Liver (tissue), 9 donors: ENCODE data around the gene KIRREL3. TPM values are rescaled to one million over a fixed set of nuclear protein-coding genes. Genes with fewer than 3 reads are reported as not detected.

ENCODE experiments used
- DNase-seq: peaks from one replicate; pipeline ENCODE4 v3.0.0-alpha.2; 2017; ENCODE audit warnings: low spot score
- H3K27ac ChIP-seq, 2 donors: one replicate each; pipeline ENCODE4 v1.7.0; 2013; ENCODE audit warnings: inconsistent platforms in 2 of 2, low read length in 2 of 2, control low read depth in 1 of 2, low read depth in 1 of 2, mild to moderate bottlenecking in 1 of 2
- H3K27me3 ChIP-seq, 4 donors: one replicate each; pipeline versions ENCODE4 v1.6.1 to v1.7.0; 2013; ENCODE audit warnings: low read length in 3 of 4, inconsistent platforms in 1 of 4, mild to moderate bottlenecking in 1 of 4, moderate library complexity in 1 of 4; ENCODE audit not compliant: control insufficient read depth in 4 of 4, insufficient read depth in 4 of 4
- H3K36me3 ChIP-seq, 4 donors: one replicate each; pipeline versions ENCODE4 v1.6.1 to v1.7.0; 2013; ENCODE audit warnings: low read length in 3 of 4, mild to moderate bottlenecking in 3 of 4, low read depth in 1 of 4, moderate library complexity in 1 of 4; ENCODE audit not compliant: control insufficient read depth in 4 of 4, insufficient read depth in 3 of 4
- H3K4me1 ChIP-seq, 4 donors: one replicate each; pipeline versions ENCODE4 v1.6.1 to v1.7.0; 2013; ENCODE audit warnings: low read length in 3 of 4, mild to moderate bottlenecking in 3 of 4, moderate library complexity in 1 of 4; ENCODE audit not compliant: control insufficient read depth in 4 of 4, insufficient read depth in 4 of 4
- H3K4me3 ChIP-seq, 3 donors: one replicate each; pipeline versions ENCODE4 v1.6.1 to v1.7.0; 2013; ENCODE audit warnings: low read length in 3 of 3, control low read depth in 1 of 3, low read depth in 1 of 3, mild to moderate bottlenecking in 1 of 3
- H3K9ac ChIP-seq, 2 donors: one replicate each; pipeline ENCODE4 v1.7.0; 2013; ENCODE audit warnings: low read length in 2 of 2, mild to moderate bottlenecking in 2 of 2, moderate library complexity in 2 of 2, control low read depth in 1 of 2, low read depth in 1 of 2
- H3K9me3 ChIP-seq, 4 donors: one replicate each; pipeline versions ENCODE4 v1.6.1 to v1.7.0; 2013; ENCODE audit warnings: low read length in 3 of 4; ENCODE audit not compliant: control insufficient read depth in 4 of 4
- FOXA1 ChIP-seq: IDR thresholded peaks from 2 replicates; pipeline ENCODE4 v1.6.1; 2016; ENCODE audit warnings: antibody characterized with exemption
- FOXA2 ChIP-seq: IDR thresholded peaks from 2 replicates; pipeline ENCODE4 v1.6.1; 2016; ENCODE audit warnings: antibody characterized with exemption
- GABPA ChIP-seq, 2 donors: IDR thresholded peaks in 1 of 2; conservative IDR thresholded peaks in 1 of 2; 2 replicates each; pipeline ENCODE4 v1.6.1; 2016; ENCODE audit warnings: antibody characterized with exemption in 2 of 2, mild to moderate bottlenecking in 1 of 2, moderate library complexity in 1 of 2
- HNF4G ChIP-seq: IDR thresholded peaks from 2 replicates; pipeline ENCODE4 v1.6.1; 2016; ENCODE audit warnings: antibody characterized with exemption
- JUND ChIP-seq, 2 donors: IDR thresholded peaks; 2 replicates each; pipeline ENCODE4 v1.6.1; 2016; ENCODE audit warnings: antibody characterized with exemption in 2 of 2
- NR2F2 ChIP-seq: IDR thresholded peaks from 2 replicates; pipeline ENCODE4 v1.6.1; 2016; ENCODE audit warnings: antibody characterized with exemption
- RAD21 ChIP-seq, 2 donors: IDR thresholded peaks; 2 replicates each; pipeline ENCODE4 v1.6.1; 2016; ENCODE audit warnings: antibody characterized with exemption in 2 of 2, mild to moderate bottlenecking in 2 of 2
- SP1 ChIP-seq: IDR thresholded peaks from 2 replicates; pipeline ENCODE4 v1.6.1; 2018; ENCODE audit warnings: antibody characterized with exemption, mild to moderate bottlenecking
- YY1 ChIP-seq: IDR thresholded peaks from 2 replicates; pipeline ENCODE4 v1.6.1; 2016; ENCODE audit warnings: antibody characterized with exemption, mild to moderate bottlenecking
- WGBS: extraction: QIAGEN DNeasy Blood & Tissue Kit; methylation state at CpG from one replicate; pipeline ENCODE4 v1.1.7; 2013; 5-methylcytosine and 5-hydroxymethylcytosine counted together
- polyA plus RNA-seq, 2 donors: library from polyadenylated mRNA; stranded (reverse) in 1 of 2; unstranded in 1 of 2; fragments of 200-250 nt in 1 of 2; fragments of >200 nt in 1 of 2; fragmentation: Nextera tagmentation in 1 of 2; extraction: Ambion mirVana in 1 of 2; gene quantifications; one replicate each; pipeline versions ENCODE4 v1.2.1 to v1.2.3, GENCODE V29; 2013 to 2015
- total RNA-seq, 2 donors: library from RNA; depleted of rRNA; stranded (reverse); fragments of >200 nt; gene quantifications; one replicate each; pipeline ENCODE4 v1.2.3, GENCODE V29; 2014
- TF ChIP-seq, protein P1 (sequence below): IDR thresholded peaks from 2 replicates; pipeline ENCODE4 v1.6.1; 2016; ENCODE audit warnings: antibody characterized with exemption
- TF ChIP-seq, protein P2 (sequence below): fragments of 150-350 bp; IDR thresholded peaks from 2 replicates; pipeline ENCODE4 v1.5.1; 2017; ENCODE audit warnings: improper control_type of control experiment, low read depth, low read length; ENCODE audit not compliant: missing input control
- TF ChIP-seq, protein P3 (sequence below): IDR thresholded peaks from 2 replicates; pipeline ENCODE4 v1.6.1; 2016; ENCODE audit warnings: antibody characterized with exemption
- TF ChIP-seq, protein P4 (sequence below): IDR thresholded peaks from 2 replicates; pipeline ENCODE4 v1.6.1; 2016; ENCODE audit warnings: antibody characterized with exemption, mild to moderate bottlenecking
- donor health status: healthy.
- donor health status: healthy.
- donor health status: healthy.
- donor health status: healthy.
- donor health status: healthy.

Gene KIRREL3
- total and polyA plus RNA-seq, 4 donors: 0.03 to 0.29 (median 0.08) TPM; not detected in 1

DNA sequence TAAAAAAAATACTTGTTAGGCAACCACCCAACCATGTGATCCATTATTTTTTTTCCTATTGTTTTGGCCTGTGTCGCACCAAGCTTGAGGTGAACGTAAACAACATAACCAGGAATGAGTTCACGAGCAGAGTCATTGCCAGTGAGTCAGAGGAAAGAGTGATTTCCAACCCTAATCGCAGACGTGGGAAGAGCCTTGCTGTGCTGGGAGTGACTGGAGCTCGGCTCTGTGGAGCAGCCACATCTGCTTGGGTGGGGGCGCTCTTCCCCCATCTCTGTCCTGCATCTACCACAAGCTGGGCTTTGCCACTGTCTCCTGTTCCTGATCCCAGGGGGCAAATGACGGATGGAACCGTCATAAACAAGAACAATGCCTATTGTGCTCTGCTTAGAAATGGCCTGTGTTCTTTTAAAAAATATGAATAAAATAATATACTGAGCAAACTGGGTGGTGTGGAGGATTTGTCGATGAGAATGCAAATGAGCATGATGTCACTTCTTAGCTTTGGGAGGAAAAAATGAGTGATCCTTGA lies 210.0 kb downstream of the KIRREL3 start:
- Histone ChIP-seq H3K9ac (no peak overlapping the region), H3K4me3 (no peak overlapping the region), H3K9me3 (no peaks in the 10 kb centered on the region), H3K36me3 (no peaks in the 10 kb centered on the region), H3K27ac (no peak overlapping the region), H3K4me1 (no peaks in the 10 kb centered on the region), H3K27me3 (no peaks in the 10 kb centered on the region)
- no peak for DNase-seq
- TF ChIP-seq, protein P1, sequence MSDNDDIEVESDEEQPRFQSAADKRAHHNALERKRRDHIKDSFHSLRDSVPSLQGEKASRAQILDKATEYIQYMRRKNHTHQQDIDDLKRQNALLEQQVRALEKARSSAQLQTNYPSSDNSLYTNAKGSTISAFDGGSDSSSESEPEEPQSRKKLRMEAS: no peak
- TF ChIP-seq FOXA2 (no peak), SP1 (no peak)
- WGBS: 59% methylated on average over 10 of the region's 10 CpGs

DNA sequence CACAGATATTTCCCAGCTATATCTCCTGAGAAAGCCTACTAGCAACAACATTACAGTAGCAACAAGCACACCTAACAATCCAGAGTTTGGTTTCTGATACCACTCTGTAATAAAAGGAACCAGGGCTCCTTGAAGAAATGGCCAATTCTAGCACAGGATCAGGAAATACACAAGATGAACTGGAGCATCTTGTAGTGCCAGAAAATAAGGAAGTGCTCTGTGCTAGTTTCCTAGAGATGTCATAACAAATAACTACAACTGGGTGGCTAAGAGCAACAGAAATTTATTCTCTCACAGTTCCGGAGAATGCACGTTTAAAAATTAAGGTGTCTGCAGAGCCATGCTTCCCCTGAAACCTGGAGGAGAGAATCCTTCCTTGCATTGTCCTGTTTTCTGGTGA lies 217.8 kb downstream of the KIRREL3 start:
- Histone ChIP-seq H3K4me1 (no peaks in the 10 kb centered on the region), H3K36me3 (no peaks in the 10 kb centered on the region), H3K4me3 (no peak overlapping the region), H3K27me3 (no peaks in the 10 kb centered on the region), H3K27ac (no peak overlapping the region), H3K9ac (no peak overlapping the region), H3K9me3 (no peaks in the 10 kb centered on the region)
- no peak for TF ChIP-seq FOXA2
- no peak for DNase-seq
- WGBS: 77% methylated on average over 2 of the region's 2 CpGs

DNA sequence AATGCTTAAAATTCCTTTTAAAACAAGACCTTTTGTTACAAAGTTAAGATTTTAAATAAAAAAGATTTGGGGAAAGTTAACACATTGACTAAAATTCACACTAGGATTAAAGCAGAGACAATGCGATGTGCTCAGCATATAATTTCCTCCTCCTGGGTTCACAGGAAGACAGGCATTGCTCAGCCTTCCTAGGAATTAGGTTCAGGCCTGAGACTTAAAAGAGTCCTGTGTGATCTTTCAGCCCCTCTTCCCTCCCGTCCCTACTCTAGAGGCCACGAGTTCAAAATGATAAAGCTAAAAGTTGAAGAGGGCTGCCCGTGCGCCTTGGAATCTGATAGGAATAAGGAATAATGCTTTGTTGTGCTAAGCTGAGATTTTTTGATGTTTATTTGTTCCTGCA lies 218.6 kb downstream of the KIRREL3 start:
- no peak overlapping the region for H3K9ac ChIP-seq
- no peak overlapping the region for H3K27ac ChIP-seq
- H3K4me3 ChIP-seq: no peak overlapping the region
- H3K9me3 ChIP-seq: no peaks in the 10 kb centered on the region
- TF ChIP-seq, protein P2, sequence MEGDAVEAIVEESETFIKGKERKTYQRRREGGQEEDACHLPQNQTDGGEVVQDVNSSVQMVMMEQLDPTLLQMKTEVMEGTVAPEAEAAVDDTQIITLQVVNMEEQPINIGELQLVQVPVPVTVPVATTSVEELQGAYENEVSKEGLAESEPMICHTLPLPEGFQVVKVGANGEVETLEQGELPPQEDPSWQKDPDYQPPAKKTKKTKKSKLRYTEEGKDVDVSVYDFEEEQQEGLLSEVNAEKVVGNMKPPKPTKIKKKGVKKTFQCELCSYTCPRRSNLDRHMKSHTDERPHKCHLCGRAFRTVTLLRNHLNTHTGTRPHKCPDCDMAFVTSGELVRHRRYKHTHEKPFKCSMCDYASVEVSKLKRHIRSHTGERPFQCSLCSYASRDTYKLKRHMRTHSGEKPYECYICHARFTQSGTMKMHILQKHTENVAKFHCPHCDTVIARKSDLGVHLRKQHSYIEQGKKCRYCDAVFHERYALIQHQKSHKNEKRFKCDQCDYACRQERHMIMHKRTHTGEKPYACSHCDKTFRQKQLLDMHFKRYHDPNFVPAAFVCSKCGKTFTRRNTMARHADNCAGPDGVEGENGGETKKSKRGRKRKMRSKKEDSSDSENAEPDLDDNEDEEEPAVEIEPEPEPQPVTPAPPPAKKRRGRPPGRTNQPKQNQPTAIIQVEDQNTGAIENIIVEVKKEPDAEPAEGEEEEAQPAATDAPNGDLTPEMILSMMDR: no peak
- TF ChIP-seq FOXA2: no peak
- no peak for TF ChIP-seq GABPA (IDR thresholded peaks at IDR 0.05 in 1 of 2, conservative IDR thresholded peaks at IDR 0.05 in 1 of 2)
- TF ChIP-seq, protein P3, sequence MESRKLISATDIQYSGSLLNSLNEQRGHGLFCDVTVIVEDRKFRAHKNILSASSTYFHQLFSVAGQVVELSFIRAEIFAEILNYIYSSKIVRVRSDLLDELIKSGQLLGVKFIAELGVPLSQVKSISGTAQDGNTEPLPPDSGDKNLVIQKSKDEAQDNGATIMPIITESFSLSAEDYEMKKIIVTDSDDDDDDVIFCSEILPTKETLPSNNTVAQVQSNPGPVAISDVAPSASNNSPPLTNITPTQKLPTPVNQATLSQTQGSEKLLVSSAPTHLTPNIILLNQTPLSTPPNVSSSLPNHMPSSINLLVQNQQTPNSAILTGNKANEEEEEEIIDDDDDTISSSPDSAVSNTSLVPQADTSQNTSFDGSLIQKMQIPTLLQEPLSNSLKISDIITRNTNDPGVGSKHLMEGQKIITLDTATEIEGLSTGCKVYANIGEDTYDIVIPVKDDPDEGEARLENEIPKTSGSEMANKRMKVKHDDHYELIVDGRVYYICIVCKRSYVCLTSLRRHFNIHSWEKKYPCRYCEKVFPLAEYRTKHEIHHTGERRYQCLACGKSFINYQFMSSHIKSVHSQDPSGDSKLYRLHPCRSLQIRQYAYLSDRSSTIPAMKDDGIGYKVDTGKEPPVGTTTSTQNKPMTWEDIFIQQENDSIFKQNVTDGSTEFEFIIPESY: no peak
- no peak for TF ChIP-seq HNF4G
- TF ChIP-seq NR2F2: no peak
- TF ChIP-seq SP1: no peak
- H3K36me3 ChIP-seq: no peaks in the 10 kb centered on the region
- no peak for DNase-seq
- 56% methylated on average over 5 of the region's 5 CpGs for WGBS
- H3K4me1 ChIP-seq: no peaks in the 10 kb centered on the region
- H3K27me3 ChIP-seq: no peaks in the 10 kb centered on the region

DNA sequence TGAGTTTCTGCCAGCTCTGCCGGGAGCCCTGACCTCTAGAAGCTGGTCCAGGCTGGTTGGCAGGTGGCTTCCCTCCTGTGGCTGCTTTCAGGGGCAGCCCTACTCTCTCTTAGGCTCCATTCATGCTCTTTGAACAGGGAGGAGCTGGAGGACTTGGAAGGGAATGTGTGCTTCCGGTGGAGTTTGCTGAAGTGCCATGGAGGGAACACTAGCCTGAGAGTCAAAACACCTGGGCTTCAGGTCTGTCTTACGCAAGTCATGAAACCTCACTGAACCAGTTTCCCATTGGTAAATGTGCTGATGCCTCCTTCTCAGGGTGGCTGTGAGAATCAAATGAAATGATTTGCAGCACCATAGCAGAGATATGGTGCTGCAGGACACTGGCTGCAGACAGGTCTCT lies 224.5 kb downstream of the KIRREL3 start:
- H3K27ac ChIP-seq: no peak overlapping the region
- DNase-seq: no peak
- TF ChIP-seq FOXA2 (no peak), JUND (IDR thresholded peaks at IDR 0.05) (no peak), RAD21 (IDR thresholded peaks at IDR 0.05) (no peak), GABPA (IDR thresholded peaks at IDR 0.05 in 1 of 2, conservative IDR thresholded peaks at IDR 0.05 in 1 of 2) (no peak), YY1 (no peak), FOXA1 (no peak)
- TF ChIP-seq, protein P2: no peak
- TF ChIP-seq, protein P4, sequence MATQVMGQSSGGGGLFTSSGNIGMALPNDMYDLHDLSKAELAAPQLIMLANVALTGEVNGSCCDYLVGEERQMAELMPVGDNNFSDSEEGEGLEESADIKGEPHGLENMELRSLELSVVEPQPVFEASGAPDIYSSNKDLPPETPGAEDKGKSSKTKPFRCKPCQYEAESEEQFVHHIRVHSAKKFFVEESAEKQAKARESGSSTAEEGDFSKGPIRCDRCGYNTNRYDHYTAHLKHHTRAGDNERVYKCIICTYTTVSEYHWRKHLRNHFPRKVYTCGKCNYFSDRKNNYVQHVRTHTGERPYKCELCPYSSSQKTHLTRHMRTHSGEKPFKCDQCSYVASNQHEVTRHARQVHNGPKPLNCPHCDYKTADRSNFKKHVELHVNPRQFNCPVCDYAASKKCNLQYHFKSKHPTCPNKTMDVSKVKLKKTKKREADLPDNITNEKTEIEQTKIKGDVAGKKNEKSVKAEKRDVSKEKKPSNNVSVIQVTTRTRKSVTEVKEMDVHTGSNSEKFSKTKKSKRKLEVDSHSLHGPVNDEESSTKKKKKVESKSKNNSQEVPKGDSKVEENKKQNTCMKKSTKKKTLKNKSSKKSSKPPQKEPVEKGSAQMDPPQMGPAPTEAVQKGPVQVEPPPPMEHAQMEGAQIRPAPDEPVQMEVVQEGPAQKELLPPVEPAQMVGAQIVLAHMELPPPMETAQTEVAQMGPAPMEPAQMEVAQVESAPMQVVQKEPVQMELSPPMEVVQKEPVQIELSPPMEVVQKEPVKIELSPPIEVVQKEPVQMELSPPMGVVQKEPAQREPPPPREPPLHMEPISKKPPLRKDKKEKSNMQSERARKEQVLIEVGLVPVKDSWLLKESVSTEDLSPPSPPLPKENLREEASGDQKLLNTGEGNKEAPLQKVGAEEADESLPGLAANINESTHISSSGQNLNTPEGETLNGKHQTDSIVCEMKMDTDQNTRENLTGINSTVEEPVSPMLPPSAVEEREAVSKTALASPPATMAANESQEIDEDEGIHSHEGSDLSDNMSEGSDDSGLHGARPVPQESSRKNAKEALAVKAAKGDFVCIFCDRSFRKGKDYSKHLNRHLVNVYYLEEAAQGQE: no peak

More for the DNA sequence above, 224.5 kb downstream of the KIRREL3 start:
- no peaks in the 10 kb centered on the region for H3K36me3 ChIP-seq
- no peaks in the 10 kb centered on the region for H3K4me1 ChIP-seq
- H3K9me3 ChIP-seq: no peaks in the 10 kb centered on the region
- no peak overlapping the region for H3K4me3 ChIP-seq
- WGBS: 90% methylated on average over 3 of the region's 3 CpGs
- no peaks in the 10 kb centered on the region for H3K27me3 ChIP-seq
- H3K9ac ChIP-seq: no peak overlapping the region
